Hepatocyte (in vitro differentiated cells): ENCODE data around the gene ACO2. TPM values are rescaled to one million over a fixed set of nuclear protein-coding genes. Genes with fewer than 3 reads are reported as not detected.
"Not testable (repeated sequence)": the region's sequence is repeated elsewhere in the genome, so short reads cannot be mapped to it uniquely, and the experiment has no call there.

Experiments used
- DNase-seq: peaks from one replicate; pipeline ENCODE4 v3.0.0-alpha.2; 2016; ENCODE audit warnings: low spot score
- H2AFZ ChIP-seq: fragments of 200-600 bp; sonication (generic); 2 replicates; pipeline ENCODE4 v1.6.0; 2016; ENCODE audit warnings: antibody characterized with exemption, mild to moderate bottlenecking
- H3K27ac ChIP-seq: fragments of 200-600 bp; sonication (generic); 2 replicates; pipeline ENCODE4 v1.5.1; 2016; ENCODE audit warnings: mild to moderate bottlenecking
- H3K27me3 ChIP-seq: fragments of 200-600 bp; sonication (generic); 2 replicates; pipeline ENCODE4 v1.6.1; 2016
- H3K36me3 ChIP-seq: fragments of 200-600 bp; sonication (generic); replicated peaks from 2 replicates; pipeline ENCODE4 v1.5.1; 2016; ENCODE audit warnings: low read depth; ENCODE audit not compliant: insufficient read depth
- H3K4me1 ChIP-seq: fragments of 200-600 bp; sonication (generic); 2 replicates; pipeline ENCODE4 v1.5.1; 2016; ENCODE audit warnings: mild to moderate bottlenecking, moderate library complexity; ENCODE audit not compliant: insufficient read depth
- H3K4me2 ChIP-seq: fragments of 200-600 bp; sonication (generic); 2 replicates; pipeline ENCODE4 v1.6.0; 2016
- H3K4me3 ChIP-seq: fragments of 200-600 bp; sonication (generic); 2 replicates; pipeline ENCODE4 v1.5.1; 2016; ENCODE audit warnings: mild to moderate bottlenecking
- H3K79me2 ChIP-seq: fragments of 200-600 bp; sonication (generic); 2 replicates; pipeline ENCODE4 v1.6.0; 2017; ENCODE audit warnings: mild to moderate bottlenecking
- H3K9me2 ChIP-seq: fragments of 200-600 bp; sonication (generic); replicated peaks from 2 replicates; pipeline ENCODE4 v1.6.0; 2017; ENCODE audit warnings: mild to moderate bottlenecking; ENCODE audit not compliant: insufficient read depth
- H3K9me3 ChIP-seq: fragments of 200-600 bp; sonication (generic); 2 replicates; pipeline ENCODE4 v1.5.1; 2016; ENCODE audit warnings: low read depth, mild to moderate bottlenecking
- H4K20me1 ChIP-seq: fragments of 200-600 bp; sonication (generic); 2 replicates; pipeline ENCODE4 v1.6.0; 2016; ENCODE audit warnings: mild to moderate bottlenecking; ENCODE audit not compliant: insufficient read depth, poor library complexity, severe bottlenecking
- EZH2 ChIP-seq: fragments of 200-600 bp; sonication (generic); IDR thresholded peaks from 2 replicates; pipeline ENCODE4 v1.6.1; 2016; ENCODE audit warnings: antibody characterized with exemption, mild to moderate bottlenecking, borderline replicate concordance
- EZH2phosphoT487 ChIP-seq: fragments of 200-600 bp; sonication (generic); IDR thresholded peaks from one replicate; pipeline ENCODE4 v1.6.1; 2018; ENCODE audit warnings: antibody characterized with exemption, mild to moderate bottlenecking, low read depth, moderate library complexity; ENCODE audit not compliant: unreplicated experiment, severe bottlenecking
- WGBS: methylation state at CpG from one replicate; pipeline ENCODE4 v1.1.6; 2016; ENCODE audit warnings: low lambda C conversion rate; ENCODE audit errors: missing lambda C conversion rate; 5-methylcytosine and 5-hydroxymethylcytosine counted together
- polyA plus RNA-seq: library from polyadenylated mRNA; unstranded; fragments of >200 nt; fragmentation: Nextera tagmentation; extraction: Ambion mirVana; gene quantifications from 2 replicates; pipeline ENCODE4 v1.2.1, GENCODE V29; 2016
- total RNA-seq: library from RNA; depleted of rRNA; stranded (reverse); fragments of >200 nt; gene quantifications from 2 replicates; pipeline ENCODE4 v1.2.3, GENCODE V29; 2014
- TF ChIP-seq, protein P1 (sequence below): fragments of 200-600 bp; sonication (generic); IDR thresholded peaks from 2 replicates; pipeline ENCODE4 v1.5.1; 2016; ENCODE audit warnings: antibody characterized with exemption, mild to moderate bottlenecking; ENCODE audit not compliant: poor library complexity

Gene ACO2
- total and polyA plus RNA-seq, 2 experiments from 2014 or later = 129 to 196 TPM

DNA sequence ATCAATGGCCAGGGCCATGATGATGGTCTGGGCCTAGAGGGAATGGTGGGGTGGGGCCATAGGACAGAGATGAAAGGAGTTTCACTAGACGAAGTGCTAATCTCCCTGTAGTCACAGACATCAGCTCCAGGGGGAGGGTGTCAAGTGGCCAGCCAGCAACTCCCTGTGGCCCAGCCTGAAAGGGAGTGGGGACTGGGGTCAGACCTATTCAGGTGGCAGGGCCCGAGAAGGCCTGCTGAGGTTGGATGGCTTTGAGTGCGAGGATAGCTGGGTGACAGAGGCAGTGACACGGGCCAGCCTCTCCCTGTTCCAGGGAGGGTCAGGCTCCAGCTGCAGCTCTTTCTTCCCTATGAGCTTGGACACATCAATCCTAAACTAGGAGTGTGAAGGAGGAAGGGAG lies 33.4 kb upstream of the ACO2 start:
- H3K4me1 ChIP-seq = no peaks in the 10 kb centered on the region
- TF ChIP-seq EZH2 (no peak), EZH2phosphoT487 (no peak)
- TF ChIP-seq, protein P1, sequence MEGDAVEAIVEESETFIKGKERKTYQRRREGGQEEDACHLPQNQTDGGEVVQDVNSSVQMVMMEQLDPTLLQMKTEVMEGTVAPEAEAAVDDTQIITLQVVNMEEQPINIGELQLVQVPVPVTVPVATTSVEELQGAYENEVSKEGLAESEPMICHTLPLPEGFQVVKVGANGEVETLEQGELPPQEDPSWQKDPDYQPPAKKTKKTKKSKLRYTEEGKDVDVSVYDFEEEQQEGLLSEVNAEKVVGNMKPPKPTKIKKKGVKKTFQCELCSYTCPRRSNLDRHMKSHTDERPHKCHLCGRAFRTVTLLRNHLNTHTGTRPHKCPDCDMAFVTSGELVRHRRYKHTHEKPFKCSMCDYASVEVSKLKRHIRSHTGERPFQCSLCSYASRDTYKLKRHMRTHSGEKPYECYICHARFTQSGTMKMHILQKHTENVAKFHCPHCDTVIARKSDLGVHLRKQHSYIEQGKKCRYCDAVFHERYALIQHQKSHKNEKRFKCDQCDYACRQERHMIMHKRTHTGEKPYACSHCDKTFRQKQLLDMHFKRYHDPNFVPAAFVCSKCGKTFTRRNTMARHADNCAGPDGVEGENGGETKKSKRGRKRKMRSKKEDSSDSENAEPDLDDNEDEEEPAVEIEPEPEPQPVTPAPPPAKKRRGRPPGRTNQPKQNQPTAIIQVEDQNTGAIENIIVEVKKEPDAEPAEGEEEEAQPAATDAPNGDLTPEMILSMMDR = no peak
- H3K27me3 ChIP-seq = no peaks in the 10 kb centered on the region
- no peak overlapping the region for H2AFZ ChIP-seq
- H4K20me1 ChIP-seq = peaks cover 63% of the 10 kb centered on the region
- no peaks in the 10 kb centered on the region for H3K9me2 ChIP-seq
- no peaks in the 10 kb centered on the region for H3K36me3 ChIP-seq
- 83% methylated on average over 4 of the region's 4 CpGs for WGBS
- DNase-seq = no peak
- H3K4me2 ChIP-seq = no peak overlapping the region
- H3K9me3 ChIP-seq = no peaks in the 10 kb centered on the region
- peaks cover 62% of the 10 kb centered on the region for H3K79me2 ChIP-seq
- no peak overlapping the region for H3K27ac ChIP-seq
- no peak overlapping the region for H3K4me3 ChIP-seq

DNA sequence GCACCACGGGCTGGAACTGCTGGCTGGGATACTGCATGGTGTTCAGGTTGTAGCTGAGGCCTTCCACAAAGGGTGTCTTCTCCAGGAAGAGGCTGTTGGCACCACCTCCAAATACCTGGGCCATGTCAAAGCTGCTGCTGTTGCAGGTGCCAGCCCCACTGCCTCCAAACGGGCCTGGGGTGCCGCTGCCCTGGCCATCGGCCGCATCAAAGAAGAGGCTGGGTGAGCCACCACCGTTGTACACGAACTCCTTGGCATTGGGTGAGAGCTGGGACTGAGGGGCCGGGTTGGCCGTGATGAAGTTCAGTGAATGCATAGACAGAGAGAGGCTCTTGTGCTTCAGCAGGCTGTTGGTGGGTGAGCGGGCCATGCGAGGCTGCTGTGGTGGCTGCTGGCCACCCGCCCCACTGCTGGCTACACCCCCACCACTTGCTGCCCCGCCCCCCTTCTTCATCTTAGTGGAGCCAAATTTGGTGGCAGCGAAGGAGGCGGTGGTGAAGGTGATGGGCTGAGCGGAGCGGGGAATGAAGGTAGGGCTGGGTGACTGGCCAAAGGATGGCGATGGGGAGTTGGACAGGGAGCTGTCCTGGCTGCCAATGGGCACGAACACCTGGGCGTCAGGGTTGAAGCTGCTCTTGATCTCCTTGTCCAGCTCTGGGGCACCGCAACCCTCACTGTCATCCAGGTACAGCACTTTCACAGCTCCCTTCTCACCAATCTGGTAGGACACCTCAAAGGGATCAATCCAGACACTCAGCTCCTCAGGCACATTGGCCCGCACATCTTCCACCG lies 32.4 kb upstream of the ACO2 start:
- TF ChIP-seq EZH2 (no peak), EZH2phosphoT487 (no peak)
- TF ChIP-seq, protein P1 = no peak
- H3K4me3 ChIP-seq = no peak overlapping the region
- no peaks in the 10 kb centered on the region for H3K9me3 ChIP-seq
- no peaks in the 10 kb centered on the region for H3K36me3 ChIP-seq
- H3K9me2 ChIP-seq = no peaks in the 10 kb centered on the region
- H3K27ac ChIP-seq = no peak overlapping the region
- WGBS = 92% methylated on average over 19 of the region's 23 CpGs
- no peak overlapping the region for H2AFZ ChIP-seq
- no peaks in the 10 kb centered on the region for H3K4me1 ChIP-seq
- DNase-seq = no peak
- peaks cover 72% of the 10 kb centered on the region for H3K79me2 ChIP-seq
- H4K20me1 ChIP-seq = peaks cover 72% of the 10 kb centered on the region
- no peak overlapping the region for H3K4me2 ChIP-seq
- H3K27me3 ChIP-seq = no peaks in the 10 kb centered on the region

- Histone ChIP-seq H3K27ac (no peak overlapping the region), H3K4me2 (no peak overlapping the region), H4K20me1 (peaks cover 77% of the 10 kb centered on the region), H3K27me3 (no peaks in the 10 kb centered on the region), H3K9me2 (no peaks in the 10 kb centered on the region), H3K79me2 (peaks cover 79% of the 10 kb centered on the region), H3K9me3 (no peaks in the 10 kb centered on the region), H2AFZ (no peak overlapping the region), H3K4me3 (no peak overlapping the region), H3K4me1 (no peaks in the 10 kb centered on the region), H3K36me3 (no peaks in the 10 kb centered on the region)
- DNase-seq = no peak
- WGBS = 94% methylated on average over 7 of the region's 7 CpGs
- TF ChIP-seq, protein P1 = no peak
- TF ChIP-seq EZH2 (no peak), EZH2phosphoT487 (no peak)
These were observed 31.7 kb upstream of the ACO2 start for GRCh38 chr22:41437198-41437597.

DNA sequence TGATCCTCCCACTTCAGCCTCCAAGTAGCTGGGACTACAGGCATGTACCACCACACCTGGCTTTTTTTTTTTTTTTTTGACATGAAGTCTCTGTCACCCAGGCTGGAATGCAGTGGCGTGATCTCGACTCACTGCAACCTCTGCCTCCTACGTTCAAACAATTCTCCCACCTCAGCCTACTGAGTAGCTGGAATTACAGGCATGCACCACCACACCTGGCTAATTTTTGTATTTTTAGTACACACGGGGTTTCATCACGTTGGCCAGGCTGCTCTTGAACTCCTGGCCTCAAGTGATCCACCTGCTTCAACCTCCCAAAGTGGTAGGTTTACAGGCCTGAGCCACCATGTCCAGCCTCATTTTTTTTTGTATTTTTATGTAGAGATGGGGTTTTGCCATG lies 28.4 kb upstream of the ACO2 start:
- not testable (repeated sequence) for H3K36me3 ChIP-seq, H3K4me2 ChIP-seq, H3K27me3 ChIP-seq, H3K4me1 ChIP-seq, H3K4me3 ChIP-seq, DNase-seq, H3K9me2 ChIP-seq, H3K9me3 ChIP-seq, H2AFZ ChIP-seq, H3K27ac ChIP-seq
- H4K20me1 ChIP-seq = peaks cover 76% of the 10 kb centered on the region
- peaks cover 92% of the 10 kb centered on the region for H3K79me2 ChIP-seq
- WGBS = 93% methylated on average over 5 of the region's 5 CpGs
